Activated CD8-positive, alpha-beta memory T cell treated with anti-CD3 and anti-CD28 coated beads, Interleukin-2, amount 50 U/mL, for 48 hours (primary cell): ENCODE results near the gene PTPRS.
A peak's percentile ranks its signal among the peaks of the same experiment; 100 is the strongest.
"Not testable (repeated sequence)": the region's sequence is repeated elsewhere in the genome, so short reads cannot be mapped to it uniquely, and the experiment has no call there.

Experiments used
- DNase-seq: peaks from one replicate; pipeline ENCODE4 v3.0.0-alpha.2; 2020

Gene PTPRS

GRCh38 chr19:5340637-5341447 lies at the start of gene PTPRS:
Gene PTPRS (minus strand): TSS chr19:5340812. CDS start chr19:5286140, 54,672 bp downstream.
- peak; percentile 86 for DNase-seq

DNA sequence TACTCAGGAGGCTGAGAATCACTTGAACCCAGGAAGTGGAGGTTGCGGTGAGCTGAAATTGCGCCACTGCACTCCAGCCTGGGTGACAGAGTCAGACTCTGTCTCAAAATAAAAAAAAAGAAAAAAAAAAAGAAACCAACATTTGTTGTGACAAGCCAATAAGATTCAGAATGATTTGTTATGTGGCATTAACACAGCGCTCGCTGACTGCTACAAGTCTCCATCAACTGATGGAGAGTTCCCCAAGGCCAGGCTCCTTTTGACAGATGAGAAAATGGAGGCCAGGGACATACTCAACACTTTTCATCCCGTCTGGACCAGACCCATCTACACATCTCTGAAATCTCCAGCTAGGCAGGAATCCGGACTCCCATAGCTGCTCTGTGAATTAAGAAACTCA lies 48.7 kb upstream of the PTPRS start:
- no peak for DNase-seq

DNA sequence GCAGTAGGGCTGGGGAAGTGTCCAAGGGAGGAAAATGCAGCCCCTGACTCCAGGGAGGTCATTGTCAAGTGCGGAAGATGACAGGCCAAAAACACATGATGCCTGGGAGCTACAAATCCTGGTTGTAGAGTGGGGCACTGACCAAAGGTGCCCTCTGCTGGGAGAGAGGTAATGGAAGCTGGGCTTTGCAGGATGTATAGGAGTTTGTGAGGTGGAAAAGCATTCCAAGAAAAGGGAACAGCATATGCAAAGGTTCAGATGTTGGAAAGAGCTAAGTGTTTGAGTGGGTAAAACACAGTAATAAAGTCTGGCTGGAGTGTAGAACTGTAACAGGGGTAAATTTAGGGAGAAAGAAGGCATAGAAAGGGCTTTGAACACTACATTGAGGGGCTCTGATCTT lies 46.9 kb upstream of the PTPRS start:
- DNase-seq, result no peak

DNA sequence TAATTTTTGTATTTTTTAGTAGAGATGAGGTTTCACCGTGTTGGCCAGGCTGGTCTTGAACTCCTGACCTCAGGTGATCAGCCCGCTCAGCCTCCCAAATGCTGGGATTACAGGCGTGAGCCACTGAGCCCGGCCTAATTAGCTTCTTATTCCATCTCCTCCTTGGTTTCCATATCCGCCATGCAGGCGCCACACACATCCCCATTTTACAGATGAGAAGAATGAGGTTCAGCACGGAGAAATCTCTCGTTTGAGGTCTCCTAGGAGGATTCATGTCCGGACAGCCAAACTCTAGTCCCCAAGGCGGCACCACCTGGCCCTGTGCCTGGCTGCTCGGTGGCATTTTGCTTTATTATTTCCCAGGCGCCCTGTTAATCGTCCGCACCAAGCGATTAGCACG lies 46.2 kb upstream of the PTPRS start:
- DNase-seq, result no peak

DNA sequence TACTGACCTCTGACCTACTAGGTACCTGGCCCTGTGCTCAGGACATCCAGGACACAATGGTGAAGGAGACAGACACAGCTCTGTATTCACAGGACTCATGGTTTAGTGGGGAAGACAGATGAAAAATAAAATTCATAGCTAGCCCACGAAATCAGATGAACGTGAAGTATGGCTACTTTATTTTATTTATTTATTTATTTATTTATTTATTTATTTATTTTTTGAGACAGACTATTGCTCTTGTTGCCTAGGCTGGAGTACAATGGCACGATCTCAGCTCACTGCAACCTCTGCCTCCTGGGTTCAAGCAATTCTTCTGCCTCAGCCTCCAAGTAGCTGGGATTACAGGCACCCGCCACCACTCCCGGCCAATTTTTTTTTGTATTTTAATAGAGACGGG lies 40.6 kb upstream of the PTPRS start:
- not testable (repeated sequence) for DNase-seq

- DNase-seq, result no peak
Observed at GRCh38 chr19:5380215-5380919, 39.8 kb upstream of the PTPRS start.

DNA sequence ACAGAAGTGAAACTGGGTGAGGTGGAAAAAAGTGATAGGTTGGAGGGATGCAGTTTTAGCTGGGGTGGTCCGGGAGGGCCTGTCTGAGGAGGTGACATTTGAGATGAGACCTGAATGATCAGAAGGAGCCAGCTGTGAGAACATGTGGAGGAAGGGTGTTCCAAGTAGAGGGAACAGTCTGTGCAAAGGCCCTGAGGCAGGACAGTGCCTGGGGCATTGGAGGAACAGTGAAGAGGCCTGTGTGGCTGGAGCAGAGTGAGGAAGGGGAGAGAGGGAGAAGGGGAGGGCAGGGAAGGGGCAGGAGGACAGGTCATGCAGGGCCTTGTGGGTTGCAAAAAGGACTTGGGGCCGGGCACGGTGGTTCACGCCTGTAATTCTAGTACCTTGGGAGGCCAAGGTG lies 36.3 kb upstream of the PTPRS start:
- no peak for DNase-seq

DNA sequence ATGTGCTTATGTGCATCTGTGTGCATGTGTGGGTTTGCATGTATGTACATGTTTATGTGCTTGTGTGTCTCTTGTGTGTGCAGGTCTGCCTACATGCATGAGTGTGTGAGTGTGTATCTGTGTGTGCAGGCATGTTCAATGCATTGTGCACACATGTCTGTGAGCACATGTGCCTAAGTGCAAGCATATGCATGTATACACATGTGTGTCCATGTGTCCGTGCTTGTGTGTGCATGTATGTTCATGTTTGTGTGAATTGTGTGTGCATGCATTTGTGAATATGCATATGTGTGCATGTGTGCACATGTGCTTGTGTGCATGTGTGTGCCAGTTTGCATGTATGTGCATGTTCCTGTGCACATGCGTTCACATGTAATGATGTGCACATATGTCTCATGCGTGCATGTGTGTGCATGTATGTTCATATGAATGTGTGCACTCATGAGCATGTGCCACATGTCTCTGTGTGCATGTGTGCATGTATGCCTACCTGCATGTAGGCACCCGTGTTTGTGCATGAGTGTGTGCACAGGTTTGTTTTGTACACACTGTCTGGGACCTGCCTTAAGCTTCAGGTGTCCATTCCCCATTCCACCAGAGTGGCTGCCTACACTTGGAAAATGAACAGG lies 32.1 kb upstream of the PTPRS start:
- no peak for DNase-seq

DNA sequence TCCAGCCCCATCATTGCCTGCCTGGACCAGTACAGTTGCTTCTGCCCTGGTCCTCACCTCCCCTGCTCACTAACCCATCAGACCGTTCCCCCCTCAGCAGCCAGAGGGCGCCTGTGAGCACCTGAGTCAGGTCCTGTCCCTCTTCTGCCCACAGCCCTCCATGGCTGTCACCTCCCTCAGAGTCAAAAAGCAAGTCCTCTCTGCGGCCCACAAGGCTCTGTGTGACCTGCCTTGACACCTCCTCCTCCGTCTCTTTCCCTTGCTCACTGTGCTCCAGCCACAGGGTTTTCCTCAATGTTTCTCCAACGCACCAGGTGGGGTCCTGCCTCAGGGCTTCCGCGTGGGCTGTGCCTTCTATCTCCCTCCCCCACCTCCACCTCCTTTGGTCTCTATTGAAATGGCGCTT lies 29.4 kb upstream of the PTPRS start:
- peak; percentile 86 for DNase-seq

DNA sequence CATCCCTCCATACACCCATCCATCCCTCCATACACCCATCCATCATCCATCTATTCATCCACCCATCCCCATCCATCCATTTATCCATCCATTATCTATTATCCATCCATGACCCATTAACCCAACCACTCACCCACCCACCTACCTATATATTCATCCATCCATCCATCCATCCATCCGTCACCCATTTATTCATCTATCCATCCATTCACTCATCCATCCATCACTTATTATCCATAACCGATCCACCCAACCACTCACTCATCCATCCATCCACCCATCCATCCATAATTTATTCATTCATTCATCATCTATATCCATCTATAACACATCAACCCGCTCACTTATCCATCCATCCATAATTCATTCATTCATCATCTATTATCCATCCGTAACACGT lies 28.7 kb upstream of the PTPRS start:
- DNase-seq, result no peak

- no peak for DNase-seq
Observed at GRCh38 chr19:5367530-5368133, 27.0 kb upstream of the PTPRS start.

DNA sequence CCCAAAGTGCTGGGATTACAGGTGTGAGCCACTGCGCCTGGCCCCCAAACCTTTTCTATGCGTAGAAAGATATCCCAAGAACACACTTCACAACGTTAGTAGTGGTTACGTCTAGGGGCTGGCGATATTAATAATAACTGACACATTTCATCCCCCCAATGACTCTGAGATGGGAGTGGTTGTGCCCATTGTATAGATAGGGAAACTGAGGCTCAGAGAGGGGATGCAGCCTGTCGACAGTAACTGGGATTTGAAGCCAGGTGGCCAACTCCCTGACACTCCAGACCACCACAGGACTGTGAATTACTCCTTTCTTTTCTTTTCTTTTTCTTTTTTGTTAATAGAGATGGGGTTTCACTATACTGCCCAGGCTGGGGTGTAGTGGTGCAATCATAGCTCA lies 25.3 kb upstream of the PTPRS start:
- no peak for DNase-seq

- no peak for DNase-seq
Observed at GRCh38 chr19:5364674-5365073, 24.1 kb upstream of the PTPRS start.

DNA sequence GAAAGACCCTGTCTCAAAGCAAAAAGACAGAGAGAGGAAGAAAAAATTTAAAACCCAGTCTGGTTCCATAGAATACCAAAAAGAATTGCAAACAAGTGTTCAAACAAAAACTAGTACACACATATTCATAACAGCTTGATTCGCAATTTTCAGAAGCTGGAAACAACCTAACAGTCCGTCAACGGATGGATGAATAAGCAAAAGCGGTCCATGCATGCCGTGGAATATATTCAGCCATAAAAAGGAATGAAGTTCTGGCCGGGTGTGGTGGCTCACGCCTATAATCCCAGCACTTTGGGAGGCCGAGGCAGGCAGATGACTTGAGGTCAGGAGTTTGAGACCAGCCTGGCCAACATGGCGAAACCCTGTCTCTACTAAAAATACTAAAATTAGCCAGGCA lies 21.2 kb upstream of the PTPRS start:
- DNase-seq, result not testable (repeated sequence)

DNA sequence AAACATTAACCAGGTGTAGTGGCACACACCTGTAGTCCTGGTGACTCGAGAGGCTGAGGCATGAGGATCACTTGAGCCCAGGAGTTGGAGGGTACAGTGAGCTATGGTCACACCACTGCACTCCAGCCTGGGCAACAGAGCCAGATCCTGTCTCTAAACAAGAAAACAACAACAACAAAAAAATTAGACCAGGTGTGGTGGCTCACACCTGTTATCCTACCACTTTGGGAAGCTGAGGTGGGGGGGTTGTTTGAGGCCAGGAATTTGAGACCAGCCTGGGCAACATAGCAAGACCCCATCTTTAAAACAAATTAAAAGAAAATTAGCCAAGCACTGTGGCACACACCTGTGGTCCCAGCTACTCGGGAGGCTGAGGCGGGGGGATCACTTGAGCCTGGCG lies 20.8 kb upstream of the PTPRS start:
- DNase-seq, result no peak

DNA sequence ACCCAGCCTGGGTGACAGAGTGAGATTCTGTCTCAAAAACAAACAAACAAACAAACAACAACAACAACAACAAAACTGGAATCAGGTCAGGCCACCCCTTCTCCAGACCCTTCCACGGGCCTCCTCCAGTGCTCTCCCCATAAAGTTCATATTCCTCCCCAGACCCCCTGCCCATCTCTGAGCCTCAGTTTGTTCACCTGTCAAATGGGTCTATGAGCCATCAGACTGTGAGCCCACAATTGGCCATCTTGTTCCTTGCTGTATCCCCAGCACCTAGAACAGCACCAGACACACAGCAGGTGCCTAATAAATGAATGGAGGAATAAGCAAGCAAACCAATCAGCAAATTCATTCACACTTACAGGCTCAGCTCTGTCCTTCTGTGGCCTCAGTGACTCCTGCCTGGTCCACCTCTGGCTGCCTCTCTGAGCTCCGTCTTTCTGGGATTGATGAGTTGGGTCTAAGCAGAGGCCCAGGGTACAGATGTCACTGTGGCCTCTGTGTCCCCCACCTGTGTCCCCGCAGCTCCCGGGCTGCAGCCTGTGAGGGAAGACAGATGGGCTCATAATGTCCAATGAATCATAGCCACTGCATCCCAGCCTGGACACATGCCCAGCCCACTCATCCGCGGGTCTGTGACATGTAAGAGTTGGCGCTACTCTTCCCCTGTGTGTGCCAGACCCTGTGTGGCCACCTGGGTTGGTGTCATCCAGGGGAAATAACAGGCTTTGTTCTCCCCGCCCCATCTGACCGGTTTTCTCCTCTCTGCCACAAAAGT lies 19.6 kb upstream of the PTPRS start:
- no peak for DNase-seq

DNA sequence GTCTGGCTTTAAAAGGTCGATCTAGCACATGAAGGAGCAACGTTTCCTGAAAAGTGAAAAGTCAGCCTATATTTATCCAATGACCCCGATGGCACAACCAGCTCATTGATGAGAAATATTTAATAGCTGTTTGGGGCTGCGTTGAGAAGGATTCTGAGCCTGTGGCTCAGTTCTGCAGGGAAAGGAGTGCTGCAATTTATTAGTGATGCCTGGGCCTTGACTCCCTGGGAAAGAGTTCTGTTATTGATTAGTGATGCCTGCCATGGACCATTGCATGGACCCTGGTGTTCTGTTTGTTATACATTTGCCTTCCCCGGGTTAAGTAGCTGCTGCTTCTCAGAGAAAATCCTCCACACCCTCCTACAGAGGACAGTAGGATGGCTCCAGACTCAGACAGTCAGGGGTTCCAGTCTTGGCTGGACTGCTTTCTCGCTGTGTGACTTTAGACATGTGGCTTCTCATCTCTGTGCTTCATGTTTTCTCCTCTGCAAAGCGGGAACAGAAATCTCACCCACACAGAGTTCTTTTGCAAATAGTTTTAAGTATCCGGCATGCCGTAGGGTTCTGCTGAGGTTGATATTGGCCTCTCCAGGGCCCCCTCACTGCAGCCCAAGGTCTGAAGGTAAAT lies 17.7 kb upstream of the PTPRS start:
- no peak for DNase-seq

DNA sequence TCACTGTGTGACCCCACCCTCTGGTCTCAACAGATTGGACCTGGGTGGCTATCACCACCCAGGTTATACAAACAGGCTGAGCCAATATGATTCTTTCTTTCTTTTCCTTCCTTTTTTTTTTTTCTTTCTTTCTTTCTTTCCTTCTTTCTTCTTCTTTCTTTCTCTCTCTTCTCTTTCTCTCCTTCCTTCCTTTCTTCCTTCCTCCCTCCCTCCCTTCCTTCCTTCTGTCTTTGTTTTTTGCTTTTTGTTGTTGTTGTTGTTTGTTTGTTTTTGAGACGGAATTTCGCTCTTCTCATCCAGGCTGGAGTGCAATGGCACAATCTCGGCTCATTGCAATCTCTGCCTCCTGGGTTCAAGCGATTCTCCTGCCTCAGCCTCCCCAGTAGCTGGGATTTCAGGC lies 17.0 kb upstream of the PTPRS start:
- no peak for DNase-seq

DNA sequence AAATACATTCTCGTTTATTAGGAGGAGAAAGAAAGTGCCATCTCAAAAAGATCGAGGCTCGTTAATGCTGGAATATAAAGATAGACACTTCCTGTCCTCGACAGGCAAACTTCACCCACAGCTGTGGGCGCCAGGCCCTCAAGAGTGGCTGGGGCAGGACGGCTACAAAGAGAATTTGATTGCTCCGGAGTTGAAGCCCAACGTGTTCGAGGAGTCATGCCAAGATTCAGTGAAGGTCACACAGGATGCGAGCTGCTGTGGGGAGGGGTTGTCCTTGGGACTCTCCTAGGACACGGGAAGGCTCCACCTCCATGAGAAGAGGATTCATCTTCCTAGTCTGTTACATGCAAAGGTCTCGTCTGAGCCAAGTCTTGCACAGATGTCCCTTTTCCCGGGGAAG lies 16.3 kb upstream of the PTPRS start:
- DNase-seq, result no peak

DNA sequence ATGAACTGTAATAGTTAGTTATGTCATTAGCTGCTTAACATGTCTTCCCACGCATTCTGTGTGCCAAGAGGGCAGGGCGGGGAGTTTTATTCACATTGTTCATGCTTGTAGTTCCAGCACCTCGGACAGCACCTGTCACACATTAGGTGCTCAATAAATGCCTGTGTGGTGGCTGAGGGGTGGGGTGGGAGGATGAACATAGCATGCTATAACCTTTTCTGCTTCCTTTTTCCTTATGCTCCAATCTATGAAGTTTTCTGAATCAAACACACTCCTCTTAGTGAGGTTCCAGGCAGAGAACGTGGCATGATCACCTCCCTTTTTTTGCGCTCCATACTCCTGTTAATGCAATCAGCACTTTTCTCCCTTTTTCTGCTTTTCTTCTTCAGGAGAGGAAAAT lies 15.8 kb upstream of the PTPRS start:
- DNase-seq, result no peak

DNA sequence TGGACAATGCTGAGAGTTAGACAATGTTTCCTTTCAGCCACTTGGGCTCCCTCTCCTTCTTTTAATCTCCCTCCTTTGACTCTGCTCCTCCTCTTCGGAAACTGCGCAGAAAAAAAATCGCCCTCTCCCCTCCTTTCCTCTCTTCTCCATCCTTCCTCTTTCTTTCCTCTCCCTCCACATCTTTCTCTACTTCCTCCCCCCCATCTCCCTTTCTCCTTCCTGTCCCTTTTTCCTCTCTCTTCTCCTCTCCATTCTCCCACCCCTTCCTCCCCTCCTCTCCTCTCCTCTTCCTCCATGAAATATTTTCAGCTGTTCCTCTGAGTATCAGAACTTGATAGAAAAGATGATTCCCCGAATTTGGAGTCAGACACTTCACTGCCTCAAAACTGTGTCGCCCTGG lies 15.1 kb upstream of the PTPRS start:
- no peak for DNase-seq

DNA sequence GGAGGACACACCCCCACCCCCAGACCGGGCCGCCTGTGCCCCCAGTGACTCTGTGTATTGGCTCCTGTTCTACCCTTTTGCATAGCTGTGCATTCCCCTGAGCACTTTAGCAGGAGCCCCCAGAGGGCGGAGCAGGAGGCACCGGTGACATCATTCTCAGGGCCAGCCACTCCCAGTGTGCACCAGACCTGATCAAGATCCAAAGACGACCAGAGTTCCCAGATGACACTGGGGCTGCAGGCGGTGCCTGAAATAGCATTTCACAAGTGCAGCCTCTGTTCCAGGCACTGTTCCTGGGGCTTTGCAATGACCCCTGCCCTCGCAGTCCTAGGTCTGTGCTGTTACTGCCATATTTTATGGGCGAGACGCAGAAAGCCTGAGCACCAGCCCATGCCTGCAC lies 14.5 kb upstream of the PTPRS start:
- DNase-seq, result no peak
